Measurements from ENCODE around the gene SMIM14.
"Not testable (repeated sequence)": the region's sequence is repeated elsewhere in the genome, so short reads cannot be mapped to it uniquely, and the experiment has no call there.

Gene SMIM14

GRCh38 chr4:39626261-39626660, 12.4 kb downstream of the SMIM14 start:
- TF ChIP-seq CTCF (IDR thresholded peaks at IDR 0.05; ENCODE audit: extremely low read depth, missing control alignments), result no peak
- DNase-seq (ENCODE audit: low spot score), result peak; percentile 34

DNA sequence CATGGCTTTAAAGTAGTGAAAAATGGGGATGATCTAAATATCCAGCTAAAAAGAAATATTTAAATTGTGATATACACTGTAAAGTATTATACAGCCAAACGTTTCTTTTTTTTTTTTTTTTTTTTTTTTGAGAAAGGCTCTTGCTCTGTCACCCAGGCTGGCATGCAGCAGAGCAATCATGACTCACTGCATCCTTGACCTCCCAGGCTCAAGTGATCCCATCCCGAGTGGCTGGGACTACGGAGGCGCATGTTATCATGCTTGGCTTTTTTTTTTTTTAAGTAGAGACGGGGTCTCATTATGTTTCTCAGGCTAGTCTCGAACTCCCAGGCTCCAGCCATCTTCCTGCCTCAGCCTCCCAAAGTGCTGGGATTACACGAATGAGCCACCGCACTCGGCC, 17.1 kb downstream of the SMIM14 start:
- no peak for DNase-seq (ENCODE audit: low spot score)

DNA sequence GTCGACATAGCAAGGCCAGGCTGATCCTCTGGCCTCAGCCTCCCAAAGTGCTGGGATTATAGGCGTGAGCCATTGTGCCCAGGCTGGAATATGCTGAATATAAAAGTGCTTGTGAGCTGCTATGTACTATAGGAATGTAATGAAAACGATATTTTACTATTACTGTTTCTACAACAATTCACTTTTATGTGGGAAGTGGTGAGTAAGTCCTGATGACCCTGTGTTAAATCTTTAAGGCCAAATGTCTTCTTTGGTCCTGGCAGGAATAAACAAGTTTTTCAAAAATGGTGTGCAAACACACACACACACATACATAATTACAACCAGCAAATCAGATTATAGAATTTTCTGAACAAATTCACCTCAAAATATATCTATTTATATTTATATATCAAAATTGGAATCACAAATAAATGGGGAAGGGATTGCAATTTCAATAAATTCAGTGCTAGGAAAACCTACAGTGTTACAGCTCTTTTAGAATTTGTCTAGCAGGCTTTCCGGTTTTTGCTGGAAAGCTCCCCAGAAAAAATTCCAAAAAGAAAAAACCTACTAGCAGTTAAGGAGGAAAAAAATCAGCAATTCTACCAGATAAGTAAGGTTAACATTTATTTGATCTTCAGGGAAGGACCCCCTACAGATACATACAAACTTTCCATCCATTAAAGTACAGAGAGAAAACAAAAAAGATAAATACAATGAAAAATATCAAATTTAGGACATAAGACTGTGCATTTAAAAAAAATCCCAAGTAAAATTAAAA, 17.9 kb downstream of the SMIM14 start:
- no peak for TF ChIP-seq CTCF (IDR thresholded peaks at IDR 0.05; ENCODE audit: extremely low read depth, missing control alignments)
- DNase-seq (ENCODE audit: low spot score), result no peak

More for the DNA sequence above, 17.1 kb downstream of the SMIM14 start:
- no peak for TF ChIP-seq CTCF (IDR thresholded peaks at IDR 0.05; ENCODE audit: extremely low read depth, missing control alignments)

DNA sequence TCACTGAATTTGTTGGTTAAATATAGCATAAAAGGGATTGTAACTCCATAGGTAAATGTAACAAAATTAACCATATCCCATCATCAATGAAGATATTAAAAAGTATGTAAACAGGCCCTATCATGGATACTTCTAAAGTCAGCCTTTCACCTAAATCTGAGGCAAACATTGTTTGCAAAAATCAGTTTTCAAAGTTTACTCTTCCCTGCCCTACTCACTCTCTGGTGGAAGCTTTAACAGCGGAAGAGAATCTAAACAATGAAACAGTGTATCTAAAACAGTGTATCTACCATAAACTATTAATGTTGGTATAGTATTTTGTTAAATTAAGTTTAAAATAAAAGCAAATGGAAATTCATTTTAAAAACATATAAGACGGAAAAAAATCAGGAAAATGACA, 21.1 kb downstream of the SMIM14 start:
- no peak for DNase-seq (ENCODE audit: low spot score)
- TF ChIP-seq CTCF (IDR thresholded peaks at IDR 0.05; ENCODE audit: extremely low read depth, missing control alignments), result no peak

GRCh38 chr4:39616651-39617050, 22.0 kb downstream of the SMIM14 start:
- DNase-seq (ENCODE audit: low spot score), result no peak
- no peak for TF ChIP-seq CTCF (IDR thresholded peaks at IDR 0.05; ENCODE audit: extremely low read depth, missing control alignments)

GRCh38 chr4:39616112-39616511, 22.6 kb downstream of the SMIM14 start:
- not testable (repeated sequence) for DNase-seq (ENCODE audit: low spot score)

- no peak for DNase-seq (ENCODE audit: low spot score)
- TF ChIP-seq CTCF (IDR thresholded peaks at IDR 0.05; ENCODE audit: extremely low read depth, missing control alignments), result no peak
Measured at GRCh38 chr4:39614487-39615162, 24.0 kb downstream of the SMIM14 start.

Data from GM20000 (cell line).